Mesothelial cell of epicardium (in vitro differentiated cells): ENCODE results near the gene KMT2C. TPM values are rescaled to one million over a fixed set of nuclear protein-coding genes. Genes with fewer than 3 reads are reported as not detected.

ENCODE experiments used
- DNase-seq, 2 experiments: peaks; one replicate each; pipeline ENCODE4 v3.0.0; 2021; ENCODE audit warnings: low spot score in 2 of 2; ENCODE audit not compliant: unreplicated experiment in 2 of 2
- H3K27ac Mint-ChIP-seq: 2 replicates; pipeline ENCODE4 v1.8.0; 2021; ENCODE audit warnings: mixed read lengths
- H3K27me3 Mint-ChIP-seq: 2 replicates; pipeline ENCODE4 v1.8.0; 2021; ENCODE audit warnings: low read depth, mixed read lengths
- H3K36me3 Mint-ChIP-seq: 2 replicates; pipeline ENCODE4 v1.8.0; 2021; ENCODE audit warnings: mixed read lengths
- H3K4me1 Mint-ChIP-seq: 2 replicates; pipeline ENCODE4 v1.8.0; 2021; ENCODE audit warnings: mixed read lengths
- H3K4me3 Mint-ChIP-seq: 2 replicates; pipeline ENCODE4 v1.8.0; 2021; ENCODE audit warnings: mild to moderate bottlenecking, moderate library complexity, mixed read lengths
- H3K9me3 Mint-ChIP-seq: 2 replicates; pipeline ENCODE4 v1.8.0; 2021; ENCODE audit warnings: mixed read lengths
- CTCF ChIP-seq: fragments of 200-600 bp; sonication (generic); IDR thresholded peaks from one replicate; pipeline ENCODE4 v1.5.0; 2021; ENCODE audit warnings: antibody characterized with exemption; ENCODE audit not compliant: unreplicated experiment
- total RNA-seq: library from RNA; stranded (reverse); gene quantifications from 3 replicates; pipeline ENCODE4 v1.2.1, GENCODE V29; 2021

The KMT2C gene
- total RNA-seq, result 103 to 108 TPM (median 106 TPM) in 3 replicates

GRCh38 chr7:152435384-152436110 lies at the start of gene KMT2C:
Gene KMT2C, minus strand, starts transcription at chr7:152436003. Its CDS starts 217 bp downstream, at chr7:152435786.
- Mint-ChIP-seq H3K27ac (peak within 1 kb of the TSS; percentile 99), H3K4me1 (peaks cover 25% of the 10 kb centered on the region), H3K36me3 (no peaks in the 10 kb centered on the region), H3K4me3 (peak within 1 kb of the TSS; percentile 95), H3K27me3 (no peaks in the 10 kb centered on the region), H3K9me3 (no peaks in the 10 kb centered on the region)
- DNase-seq, result peak; percentile 40 to 60
- TF ChIP-seq CTCF, result no peak

- Mint-ChIP-seq H3K9me3 (no peaks in the 10 kb centered on the region), H3K4me1 (no peaks in the 10 kb centered on the region), H3K36me3 (no peaks in the 10 kb centered on the region), H3K4me3 (no peak overlapping the region), H3K27ac (no peak overlapping the region), H3K27me3 (no peaks in the 10 kb centered on the region)
- DNase-seq, result no peak
- no peak for TF ChIP-seq CTCF
Observed at GRCh38 chr7:152481082-152481481, 45.3 kb upstream of the KMT2C start.

GRCh38 chr7:152480664-152481063 lies 44.9 kb upstream of the KMT2C start:
- Mint-ChIP-seq H3K27ac (no peak overlapping the region), H3K36me3 (no peaks in the 10 kb centered on the region), H3K4me3 (no peak overlapping the region), H3K4me1 (no peaks in the 10 kb centered on the region), H3K27me3 (no peaks in the 10 kb centered on the region), H3K9me3 (no peaks in the 10 kb centered on the region)
- no peak for TF ChIP-seq CTCF
- no peak for DNase-seq

GRCh38 chr7:152479595-152479994 lies 43.8 kb upstream of the KMT2C start:
- Mint-ChIP-seq H3K36me3 (no peaks in the 10 kb centered on the region), H3K27me3 (no peaks in the 10 kb centered on the region), H3K27ac (no peak overlapping the region), H3K9me3 (no peaks in the 10 kb centered on the region), H3K4me3 (no peak overlapping the region), H3K4me1 (no peaks in the 10 kb centered on the region)
- no peak for DNase-seq
- no peak for TF ChIP-seq CTCF

- Mint-ChIP-seq H3K27ac (no peak overlapping the region), H3K4me3 (no peak overlapping the region), H3K36me3 (no peaks in the 10 kb centered on the region), H3K4me1 (no peaks in the 10 kb centered on the region), H3K27me3 (no peaks in the 10 kb centered on the region), H3K9me3 (no peaks in the 10 kb centered on the region)
- DNase-seq, result no peak
- TF ChIP-seq CTCF, result no peak
Observed at GRCh38 chr7:152478140-152478539, 42.3 kb upstream of the KMT2C start.
